ENCODE data around the gene MRM1.

Gene MRM1

DNA sequence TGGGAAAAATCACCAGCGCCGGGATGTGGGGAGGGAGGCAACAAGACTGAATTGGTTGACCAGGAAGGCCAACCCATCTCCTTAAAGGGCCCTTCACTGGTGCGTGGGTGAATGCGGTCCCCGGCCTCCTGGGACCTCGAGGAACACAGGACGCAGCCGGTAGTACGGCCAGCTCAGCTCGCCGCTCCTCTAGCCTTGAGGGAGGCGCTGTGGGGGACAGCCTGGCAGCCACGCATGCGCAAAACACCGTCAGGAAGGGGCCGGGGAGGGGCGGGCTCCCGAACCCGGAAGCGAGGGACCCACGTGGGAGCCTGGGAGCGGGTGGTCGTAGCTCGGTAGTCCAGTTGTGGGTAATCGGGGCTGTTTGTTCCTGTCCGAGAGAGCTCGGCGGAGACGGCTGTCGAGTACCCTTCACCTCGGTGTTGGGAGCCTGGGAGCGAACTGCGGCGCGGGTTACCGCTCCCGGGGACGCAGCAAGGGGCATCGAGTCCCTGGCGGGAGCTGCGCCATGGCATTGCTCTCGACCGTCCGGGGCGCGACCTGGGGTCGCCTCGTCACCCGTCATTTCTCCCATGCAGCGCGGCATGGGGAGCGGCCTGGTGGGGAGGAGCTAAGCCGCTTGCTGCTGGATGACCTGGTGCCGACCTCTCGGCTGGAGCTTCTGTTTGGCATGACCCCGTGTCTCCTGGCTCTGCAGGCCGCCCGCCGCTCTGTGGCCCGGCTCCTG, at the start of gene MRM1:
Gene MRM1, plus strand, starts transcription at position 281 of the 727 bp plus-strand sequence. Its CDS starts 228 bp downstream, at position 509.
- peak; percentile 91 for DNase-seq (ENCODE audit: low spot score)

DNA sequence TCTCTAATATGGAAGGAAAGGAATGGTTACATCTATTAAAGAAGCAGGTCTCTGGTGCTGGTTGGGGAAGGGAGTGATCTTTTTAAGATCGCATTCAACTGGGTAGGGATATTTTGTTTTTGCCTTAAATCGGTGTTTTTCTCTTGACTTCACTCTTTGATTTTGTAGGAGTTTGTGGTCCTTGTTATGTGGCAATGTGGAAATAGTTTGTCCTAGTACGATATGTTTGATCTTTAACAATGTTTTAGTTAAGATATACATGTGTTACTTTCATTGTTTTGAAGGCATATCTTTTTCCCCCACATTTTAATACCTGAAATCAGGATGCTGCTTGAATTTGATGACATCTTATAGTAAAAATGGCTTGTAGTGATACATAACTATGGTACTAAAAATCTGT, 47.9 kb upstream of the MRM1 start:
- no peak for DNase-seq (ENCODE audit: low spot score)

GRCh38 chr17:36566081-36566480, 35.3 kb upstream of the MRM1 start:
- no peak for DNase-seq (ENCODE audit: low spot score)

GRCh38 chr17:36575028-36575427, 26.4 kb upstream of the MRM1 start:
- DNase-seq (ENCODE audit: low spot score), result no peak

- DNase-seq (ENCODE audit: low spot score), result no peak
Measured at GRCh38 chr17:36576793-36577192, 24.6 kb upstream of the MRM1 start.

DNA sequence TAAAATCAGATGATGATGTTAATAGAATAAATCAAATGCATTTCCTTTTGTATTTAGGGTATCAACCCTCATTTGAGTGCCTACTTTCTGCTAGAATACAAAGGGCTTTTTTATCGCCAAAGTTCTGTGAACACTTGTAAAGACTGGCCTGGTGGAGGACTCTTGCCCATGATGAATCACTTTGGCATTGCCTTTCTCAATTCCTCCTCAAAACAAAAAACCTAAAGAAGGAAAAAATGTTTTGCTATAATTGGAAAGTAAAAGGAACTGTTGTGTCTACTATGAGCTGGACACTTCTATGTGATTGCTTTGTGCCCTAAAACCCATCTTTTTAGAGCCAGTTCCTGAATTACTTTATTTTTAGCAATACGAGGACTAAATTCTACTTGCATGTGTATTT, 22.7 kb upstream of the MRM1 start:
- no peak for DNase-seq (ENCODE audit: low spot score)

GRCh38 chr17:36583787-36584186, 17.6 kb upstream of the MRM1 start:
- no peak for DNase-seq (ENCODE audit: low spot score)

DNA sequence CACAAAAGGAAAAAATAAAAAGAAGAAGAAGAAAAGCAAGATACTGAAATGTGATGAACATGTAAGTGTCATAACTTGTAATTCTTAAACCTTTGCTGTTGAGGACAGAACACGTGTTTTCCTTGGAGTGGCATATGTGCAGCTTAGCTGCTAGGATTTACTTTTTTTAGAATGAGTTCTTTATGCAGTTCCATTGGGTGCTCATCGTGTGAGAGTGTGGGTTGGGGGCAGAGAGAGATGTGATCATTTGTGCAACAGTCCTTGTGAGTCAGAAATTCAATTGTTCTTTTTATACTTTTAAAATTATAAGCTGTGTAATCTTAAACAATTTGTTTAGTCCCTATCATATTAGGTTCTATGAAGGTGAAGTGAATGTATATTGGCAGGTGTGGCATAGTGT, 15.2 kb upstream of the MRM1 start:
- no peak for DNase-seq (ENCODE audit: low spot score)

GRCh38 chr17:36590082-36590481, 11.3 kb upstream of the MRM1 start:
- no peak for DNase-seq (ENCODE audit: low spot score)

DNA sequence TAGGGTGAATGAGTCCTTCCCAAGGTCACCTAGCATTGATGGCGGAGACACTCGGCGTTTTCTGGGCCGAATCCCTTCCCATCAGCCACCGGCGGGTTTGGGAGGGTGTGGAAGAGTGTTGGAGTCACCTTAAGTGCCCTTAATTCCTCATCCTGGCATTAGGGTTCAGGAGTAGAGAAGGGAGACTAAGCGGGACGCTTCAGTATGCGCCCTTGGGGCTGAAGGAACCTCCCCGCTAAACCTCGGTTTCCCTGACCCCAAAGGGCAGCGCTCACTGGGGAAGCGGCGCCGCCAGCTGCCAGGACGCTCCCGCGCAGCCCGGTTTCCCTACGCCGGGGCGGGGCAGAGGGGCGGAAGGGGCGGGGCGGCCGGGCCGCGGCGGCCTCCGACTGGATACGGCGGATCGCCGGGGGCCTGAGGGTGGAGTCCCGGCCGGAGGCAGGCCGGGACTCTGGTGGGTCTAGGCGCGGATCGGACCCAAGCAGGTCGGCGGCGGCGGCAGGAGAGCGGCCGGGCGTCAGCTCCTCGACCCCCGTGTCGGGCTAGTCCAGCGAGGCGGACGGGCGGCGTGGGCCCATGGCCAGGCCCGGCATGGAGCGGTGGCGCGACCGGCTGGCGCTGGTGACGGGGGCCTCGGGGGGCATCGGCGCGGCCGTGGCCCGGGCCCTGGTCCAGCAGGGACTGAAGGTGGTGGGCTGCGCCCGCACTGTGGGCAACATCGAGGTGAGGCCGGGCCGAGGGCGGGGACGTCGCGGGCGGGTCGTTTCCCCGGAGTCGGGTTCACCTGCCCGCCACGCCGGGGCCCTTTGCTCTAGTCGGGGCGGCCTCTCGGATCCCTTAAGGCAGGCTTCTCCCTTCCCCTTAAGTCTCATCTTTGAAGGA, 9.7 kb upstream of the MRM1 start, which contains the start of gene DHRS11:
Gene DHRS11, plus strand, starts transcription at position 446 of the 882 bp plus-strand sequence. Its CDS starts 131 bp downstream, at position 577.
- peak; percentile 90 for DNase-seq (ENCODE audit: low spot score)

GRCh38 chr17:36592316-36592715, 9.1 kb upstream of the MRM1 start:
- DNase-seq (ENCODE audit: low spot score), result peak; percentile 46

GRCh38 chr17:36592716-36593321, 8.6 kb upstream of the MRM1 start:
- no peak for DNase-seq (ENCODE audit: low spot score)

- DNase-seq (ENCODE audit: low spot score), result no peak
Measured at GRCh38 chr17:36593656-36594316, 7.6 kb upstream of the MRM1 start.

GRCh38 chr17:36594626-36595401, 6.6 kb upstream of the MRM1 start:
- DNase-seq (ENCODE audit: low spot score), result no peak

- DNase-seq (ENCODE audit: low spot score), result no peak
Measured at GRCh38 chr17:36597226-36597625, 4.2 kb upstream of the MRM1 start.

DNA sequence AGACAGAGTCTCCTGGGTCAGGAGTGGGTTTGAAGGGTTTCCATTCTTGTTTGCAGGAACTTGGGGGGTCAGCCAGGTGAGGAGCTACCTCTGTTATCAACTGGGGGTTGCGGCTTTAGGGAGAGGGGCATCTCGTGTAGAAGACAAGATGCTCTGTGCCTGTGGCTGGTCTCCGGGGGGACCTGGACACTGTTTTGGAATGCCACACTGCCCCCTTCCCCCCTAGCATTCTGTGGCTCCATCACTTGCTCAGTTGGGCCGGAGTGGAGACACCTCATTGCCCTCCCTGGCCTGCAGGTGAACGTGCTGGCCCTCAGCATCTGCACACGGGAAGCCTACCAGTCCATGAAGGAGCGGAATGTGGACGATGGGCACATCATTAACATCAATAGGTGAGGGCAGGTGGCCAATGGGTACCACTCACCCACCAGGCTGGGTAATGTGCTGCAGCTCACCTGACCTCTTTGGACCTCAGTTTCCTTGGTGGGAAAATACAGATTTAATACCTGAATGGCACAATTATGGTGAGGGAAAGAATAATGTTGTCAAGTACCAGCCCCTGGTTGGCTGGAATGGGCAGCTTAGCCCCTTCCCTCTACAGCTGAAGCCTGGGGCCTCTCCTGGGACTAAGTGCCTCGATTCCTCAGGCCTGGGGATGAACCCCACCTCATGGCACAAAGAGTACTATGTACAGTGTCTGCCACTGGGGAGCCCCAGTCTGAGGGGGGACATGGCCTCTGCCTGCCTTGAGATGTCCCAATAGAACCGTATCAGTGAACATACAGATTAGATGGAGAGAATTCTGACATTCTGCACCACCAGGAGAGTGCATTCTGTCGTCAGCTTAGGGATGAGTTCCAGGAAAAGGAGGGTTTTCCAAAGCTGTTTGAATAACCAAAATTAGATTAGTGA, 3.3 kb upstream of the MRM1 start:
- DNase-seq (ENCODE audit: low spot score), result no peak

DNA sequence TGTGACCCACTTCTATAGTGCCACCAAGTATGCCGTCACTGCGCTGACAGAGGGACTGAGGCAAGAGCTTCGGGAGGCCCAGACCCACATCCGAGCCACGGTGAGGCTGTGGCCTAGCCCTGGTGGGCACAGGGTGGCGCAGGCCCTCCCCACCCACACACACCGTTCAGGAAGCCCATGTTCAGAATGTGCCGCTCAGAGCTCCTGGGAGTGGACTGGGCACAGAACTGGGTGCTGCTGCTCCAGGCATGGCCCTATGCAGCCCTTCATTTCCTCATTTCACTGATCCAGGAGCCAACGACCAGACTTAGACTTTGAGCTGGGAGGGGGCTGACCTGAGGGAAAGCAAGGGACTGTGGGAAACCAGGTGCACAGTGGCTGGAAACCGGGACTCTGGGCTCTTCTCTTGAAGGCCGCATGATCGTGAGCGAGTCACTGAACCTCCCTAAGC, 2.4 kb upstream of the MRM1 start:
- DNase-seq (ENCODE audit: low spot score), result no peak

GRCh38 chr17:36599546-36600250, 1.7 kb upstream of the MRM1 start:
- no peak for DNase-seq (ENCODE audit: low spot score)

DNA sequence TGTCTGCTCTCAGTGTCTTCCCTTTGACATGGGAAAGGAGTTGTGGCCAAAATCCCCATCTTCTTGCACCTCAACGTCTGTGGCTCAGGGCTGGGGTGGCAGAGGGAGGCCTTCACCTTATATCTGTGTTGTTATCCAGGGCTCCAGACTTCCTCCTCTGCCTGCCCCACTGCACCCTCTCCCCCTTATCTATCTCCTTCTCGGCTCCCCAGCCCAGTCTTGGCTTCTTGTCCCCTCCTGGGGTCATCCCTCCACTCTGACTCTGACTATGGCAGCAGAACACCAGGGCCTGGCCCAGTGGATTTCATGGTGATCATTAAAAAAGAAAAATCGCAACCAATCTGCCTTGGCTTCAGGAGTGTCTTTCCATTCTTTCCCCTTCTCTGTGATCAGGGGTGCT, 918 bp upstream of the MRM1 start:
- no peak for DNase-seq (ENCODE audit: low spot score)

- no peak for DNase-seq (ENCODE audit: low spot score)
Measured at GRCh38 chr17:36600936-36601302, 464 bp upstream of the MRM1 start.
